Measurements from ENCODE around the gene ZFHX3.

DNA sequence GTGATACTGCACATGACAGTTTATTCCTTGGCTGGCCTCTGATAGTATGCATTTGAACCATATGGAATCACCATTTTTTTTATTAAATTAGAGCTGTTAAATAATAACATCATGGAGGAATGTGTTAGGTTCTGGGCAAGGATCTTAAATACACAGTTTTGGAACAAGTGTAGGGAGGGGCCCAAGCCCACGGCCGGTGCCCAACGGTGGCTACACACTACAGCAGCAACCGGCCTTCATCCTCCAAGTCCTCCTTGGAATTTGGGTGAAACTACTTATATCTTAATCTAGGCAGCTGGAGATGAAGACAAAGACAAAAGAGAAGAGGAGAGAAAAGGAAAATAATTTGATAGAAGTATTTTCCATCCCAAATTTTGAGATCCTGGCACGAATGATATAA is 35.6 kb downstream of the ZFHX3 start:
- TF ChIP-seq, protein P1, sequence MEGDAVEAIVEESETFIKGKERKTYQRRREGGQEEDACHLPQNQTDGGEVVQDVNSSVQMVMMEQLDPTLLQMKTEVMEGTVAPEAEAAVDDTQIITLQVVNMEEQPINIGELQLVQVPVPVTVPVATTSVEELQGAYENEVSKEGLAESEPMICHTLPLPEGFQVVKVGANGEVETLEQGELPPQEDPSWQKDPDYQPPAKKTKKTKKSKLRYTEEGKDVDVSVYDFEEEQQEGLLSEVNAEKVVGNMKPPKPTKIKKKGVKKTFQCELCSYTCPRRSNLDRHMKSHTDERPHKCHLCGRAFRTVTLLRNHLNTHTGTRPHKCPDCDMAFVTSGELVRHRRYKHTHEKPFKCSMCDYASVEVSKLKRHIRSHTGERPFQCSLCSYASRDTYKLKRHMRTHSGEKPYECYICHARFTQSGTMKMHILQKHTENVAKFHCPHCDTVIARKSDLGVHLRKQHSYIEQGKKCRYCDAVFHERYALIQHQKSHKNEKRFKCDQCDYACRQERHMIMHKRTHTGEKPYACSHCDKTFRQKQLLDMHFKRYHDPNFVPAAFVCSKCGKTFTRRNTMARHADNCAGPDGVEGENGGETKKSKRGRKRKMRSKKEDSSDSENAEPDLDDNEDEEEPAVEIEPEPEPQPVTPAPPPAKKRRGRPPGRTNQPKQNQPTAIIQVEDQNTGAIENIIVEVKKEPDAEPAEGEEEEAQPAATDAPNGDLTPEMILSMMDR (IDR thresholded peaks at IDR 0.05; ENCODE audit: poor library complexity, severe bottlenecking), result no peak
- TF ChIP-seq POLR2AphosphoS5 (IDR thresholded peaks at IDR 0.05) (no peak), EP300 (conservative IDR thresholded peaks at IDR 0.05; ENCODE audit: poor library complexity, severe bottlenecking) (no peak), MXI1 (conservative IDR thresholded peaks at IDR 0.05; ENCODE audit: poor library complexity, severe bottlenecking) (no peak)

Measured in neural cell (in vitro differentiated cells).